ENCODE measurements around the gene DHCR7.
A peak's percentile ranks its signal among the peaks of the same experiment; 100 is the strongest.

DHCR7 gene

DNA sequence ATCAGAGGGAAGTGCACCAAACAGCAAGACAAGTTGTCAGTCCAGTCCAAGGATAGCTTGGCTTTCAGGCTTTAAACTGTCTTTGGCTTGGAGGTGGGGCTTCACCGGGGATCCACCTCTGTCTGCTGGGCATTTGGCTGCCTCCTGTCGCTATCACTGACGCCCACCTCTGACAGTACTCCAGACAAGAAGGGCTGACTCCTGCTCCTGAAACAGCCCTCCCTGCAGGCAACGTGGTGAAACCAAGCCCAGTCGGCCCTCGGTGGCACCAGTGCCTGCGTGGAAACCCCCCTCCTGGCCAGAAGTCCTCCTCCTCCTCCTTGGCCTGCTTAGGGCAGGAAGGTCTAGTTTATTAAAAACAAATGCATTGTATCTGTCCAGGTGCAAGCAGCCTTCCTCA lies 16.9 kb downstream of the DHCR7 start:
- Histone ChIP-seq H2BK12ac (ENCODE audit: low read length) (no peak overlapping the region), H3K36me3 (ENCODE audit: control insufficient read depth in 1 of 2, insufficient read depth in 2 of 2, low read length in 2 of 2) (peaks cover 18 to 19% of the 10 kb centered on the region in 2 experiments), H3K4me2 (ENCODE audit: low read length) (no peak overlapping the region), H3K4me3 (ENCODE audit: low read depth, low read length) (no peak overlapping the region), H3K79me2 (ENCODE audit: control insufficient read depth, insufficient read depth, low read length, poor library complexity) (no peaks in the 10 kb centered on the region), H3K27me3 (ENCODE audit: insufficient read depth, low read length) (no peaks in the 10 kb centered on the region), H3K79me1 (ENCODE audit: low read length) (no peaks in the 10 kb centered on the region), H3K9ac (ENCODE audit: low read length) (no peak overlapping the region), H3K14ac (ENCODE audit: low read length) (no peak overlapping the region), H3K23ac (ENCODE audit: low read length) (no peak overlapping the region), H3K4ac (ENCODE audit: low read depth, low read length) (no peak overlapping the region), H2AK5ac (ENCODE audit: low read length) (no peak overlapping the region), H4K91ac (ENCODE audit: low read depth, low read length) (no peak overlapping the region), H2BK5ac (ENCODE audit: low read depth, low read length, poor library complexity) (no peak overlapping the region), H3K18ac (ENCODE audit: low read length) (no peak overlapping the region), H3K27ac (ENCODE audit: low read depth, low read length) (no peak overlapping the region), H4K8ac (ENCODE audit: low read depth, low read length) (no peak overlapping the region), H2BK120ac (ENCODE audit: insufficient read depth, low read length, poor library complexity) (no peak overlapping the region), H3K4me1 (ENCODE audit: control insufficient read depth in 1 of 2, insufficient read depth in 2 of 2, low read length in 2 of 2) (peaks cover 2% of the 10 kb centered on the region in 2 experiments), H3K9me3 (ENCODE audit: insufficient read depth, low read depth, low read length) (peaks cover 3% of the 10 kb centered on the region), H2AFZ (ENCODE audit: insufficient read depth, low read length, poor library complexity) (no peak overlapping the region), H4K12ac (ENCODE audit: low read depth, low read length) (no peak overlapping the region)
- no CpG with 5 or more reads among the region's 7 CpGs for WGBS (ENCODE audit: extremely low coverage, insufficient coverage, insufficient read length)
- DNase-seq, result peak in 1 of 2 donors; percentile 39

DNA sequence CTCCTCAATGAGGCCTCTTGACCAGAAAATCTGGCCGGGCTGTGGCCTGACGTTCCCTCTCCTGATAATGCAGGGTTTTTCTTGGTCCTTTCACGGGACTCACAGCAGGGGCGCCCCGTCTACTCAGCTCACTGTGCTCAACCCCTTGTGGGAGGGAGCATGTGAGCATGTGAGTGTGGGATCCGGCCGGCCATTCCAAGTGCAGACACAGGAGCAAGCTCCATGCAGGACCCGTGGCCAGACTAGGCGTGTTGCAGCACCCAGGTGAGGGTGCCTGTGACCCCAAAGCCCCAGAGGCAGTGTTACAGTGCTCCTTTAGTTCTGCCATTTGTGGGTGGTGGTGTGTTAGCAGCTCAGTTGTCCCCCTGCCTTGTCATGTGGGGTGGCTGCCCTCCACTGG lies 18.0 kb downstream of the DHCR7 start:
- H3K4me3 ChIP-seq (ENCODE audit: low read depth, low read length), result no peak overlapping the region
- H2BK12ac ChIP-seq (ENCODE audit: low read length), result no peak overlapping the region
- H3K79me1 ChIP-seq (ENCODE audit: low read length), result no peaks in the 10 kb centered on the region
- no peak overlapping the region for H2BK5ac ChIP-seq (ENCODE audit: low read depth, low read length, poor library complexity)
- peaks cover 2% of the 10 kb centered on the region in 2 experiments for H3K4me1 ChIP-seq (ENCODE audit: control insufficient read depth in 1 of 2, insufficient read depth in 2 of 2, low read length in 2 of 2)
- H3K27ac ChIP-seq (ENCODE audit: low read depth, low read length), result no peak overlapping the region
- no peak overlapping the region for H2AK5ac ChIP-seq (ENCODE audit: low read length)
- WGBS (ENCODE audit: extremely low coverage, insufficient coverage, insufficient read length), result no CpG with 5 or more reads among the region's 9 CpGs
- H2BK120ac ChIP-seq (ENCODE audit: insufficient read depth, low read length, poor library complexity), result no peak overlapping the region
- no peak overlapping the region for H3K14ac ChIP-seq (ENCODE audit: low read length)
- peaks cover 9 to 12% of the 10 kb centered on the region in 2 experiments for H3K36me3 ChIP-seq (ENCODE audit: control insufficient read depth in 1 of 2, insufficient read depth in 2 of 2, low read length in 2 of 2)
- no peak overlapping the region for H4K8ac ChIP-seq (ENCODE audit: low read depth, low read length)
- H2AFZ ChIP-seq (ENCODE audit: insufficient read depth, low read length, poor library complexity), result no peak overlapping the region
- no peak overlapping the region for H3K4me2 ChIP-seq (ENCODE audit: low read length)
- no peak overlapping the region for H4K12ac ChIP-seq (ENCODE audit: low read depth, low read length)
- H3K27me3 ChIP-seq (ENCODE audit: insufficient read depth, low read length), result no peaks in the 10 kb centered on the region
- no peak overlapping the region for H3K9ac ChIP-seq (ENCODE audit: low read length)
- DNase-seq, result no peak
- H3K4ac ChIP-seq (ENCODE audit: low read depth, low read length), result no peak overlapping the region
- H3K9me3 ChIP-seq (ENCODE audit: insufficient read depth, low read depth, low read length), result peaks cover 3% of the 10 kb centered on the region
- no peaks in the 10 kb centered on the region for H3K79me2 ChIP-seq (ENCODE audit: control insufficient read depth, insufficient read depth, low read length, poor library complexity)
- H3K23ac ChIP-seq (ENCODE audit: low read length), result no peak overlapping the region
- no peak overlapping the region for H4K91ac ChIP-seq (ENCODE audit: low read depth, low read length)
- H3K18ac ChIP-seq (ENCODE audit: low read length), result no peak overlapping the region

DNA sequence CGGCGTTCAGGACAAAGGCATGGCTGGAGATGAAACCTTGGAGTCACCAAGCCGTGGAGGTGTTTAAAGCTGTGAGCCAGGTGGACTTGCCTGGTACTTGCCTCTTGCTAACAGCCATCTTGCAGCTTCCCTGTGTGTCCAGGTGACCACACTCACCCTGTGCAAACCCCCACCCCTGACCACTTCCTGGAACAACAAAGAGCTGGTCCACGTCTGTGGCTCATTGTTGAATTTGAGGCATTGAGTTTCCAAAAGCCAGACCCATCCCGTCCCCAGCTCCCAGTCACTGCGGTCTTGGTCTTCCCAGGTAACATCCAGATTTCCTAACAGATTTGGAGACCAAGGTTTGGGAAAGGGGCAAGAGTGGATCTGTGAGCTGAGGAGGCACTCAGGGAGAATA lies 18.5 kb downstream of the DHCR7 start:
- no peak for DNase-seq
- Histone ChIP-seq H3K9ac (ENCODE audit: low read length) (peak overlapping the region; percentile 5), H2BK5ac (ENCODE audit: low read depth, low read length, poor library complexity) (no peak overlapping the region), H3K14ac (ENCODE audit: low read length) (no peak overlapping the region), H3K4me1 (ENCODE audit: control insufficient read depth in 1 of 2, insufficient read depth in 2 of 2, low read length in 2 of 2) (peaks cover 2% of the 10 kb centered on the region in 2 experiments), H2AFZ (ENCODE audit: insufficient read depth, low read length, poor library complexity) (no peak overlapping the region), H3K23ac (ENCODE audit: low read length) (no peak overlapping the region), H3K79me1 (ENCODE audit: low read length) (no peaks in the 10 kb centered on the region), H3K4me2 (ENCODE audit: low read length) (no peak overlapping the region), H2BK12ac (ENCODE audit: low read length) (no peak overlapping the region), H2BK120ac (ENCODE audit: insufficient read depth, low read length, poor library complexity) (no peak overlapping the region), H3K27ac (ENCODE audit: low read depth, low read length) (no peak overlapping the region), H3K18ac (ENCODE audit: low read length) (no peak overlapping the region), H3K9me3 (ENCODE audit: insufficient read depth, low read depth, low read length) (peaks cover 3% of the 10 kb centered on the region), H4K91ac (ENCODE audit: low read depth, low read length) (no peak overlapping the region), H3K4ac (ENCODE audit: low read depth, low read length) (no peak overlapping the region), H4K8ac (ENCODE audit: low read depth, low read length) (no peak overlapping the region), H4K12ac (ENCODE audit: low read depth, low read length) (no peak overlapping the region), H2AK5ac (ENCODE audit: low read length) (no peak overlapping the region), H3K79me2 (ENCODE audit: control insufficient read depth, insufficient read depth, low read length, poor library complexity) (no peaks in the 10 kb centered on the region), H3K27me3 (ENCODE audit: insufficient read depth, low read length) (no peaks in the 10 kb centered on the region), H3K4me3 (ENCODE audit: low read depth, low read length) (no peak overlapping the region), H3K36me3 (ENCODE audit: control insufficient read depth in 1 of 2, insufficient read depth in 2 of 2, low read length in 2 of 2) (peaks cover 4 to 7% of the 10 kb centered on the region in 2 experiments)
- WGBS (ENCODE audit: extremely low coverage, insufficient coverage, insufficient read length), result no CpG with 5 or more reads among the region's 6 CpGs

DNA sequence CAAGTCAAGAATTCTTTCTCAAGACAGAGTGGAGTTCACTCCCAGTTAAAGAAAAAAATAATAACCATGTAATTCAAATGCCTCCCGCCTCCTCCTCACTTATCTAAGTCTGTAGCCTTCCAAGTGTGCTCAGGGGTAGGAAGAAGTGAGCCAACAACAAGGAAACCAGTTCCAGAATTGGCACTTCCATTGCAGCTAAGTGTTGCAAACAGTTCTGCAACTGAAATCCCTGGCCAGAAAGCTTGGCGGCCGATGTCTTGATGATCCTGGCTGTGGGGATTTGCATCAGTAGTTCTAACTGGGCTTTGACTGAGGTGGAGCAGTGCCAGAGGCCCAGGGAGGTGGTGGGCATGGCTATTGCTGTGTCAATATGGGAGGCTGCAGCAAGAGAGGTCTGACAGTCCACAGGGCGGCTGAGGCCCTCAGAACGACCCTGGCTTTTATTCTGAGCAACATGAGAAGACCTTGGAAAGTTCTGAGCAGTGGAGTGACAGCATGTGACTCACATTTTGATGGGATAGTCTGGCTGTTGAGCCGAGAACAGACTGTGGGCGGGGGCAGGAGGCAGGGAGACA lies 19.2 kb downstream of the DHCR7 start:
- Histone ChIP-seq H2AFZ (ENCODE audit: insufficient read depth, low read length, poor library complexity) (no peak overlapping the region), H3K9me3 (ENCODE audit: insufficient read depth, low read depth, low read length) (peaks cover 3% of the 10 kb centered on the region), H3K4me1 (ENCODE audit: control insufficient read depth in 1 of 2, insufficient read depth in 2 of 2, low read length in 2 of 2) (peaks cover 2% of the 10 kb centered on the region in 2 experiments), H3K27me3 (ENCODE audit: insufficient read depth, low read length) (no peaks in the 10 kb centered on the region), H3K4ac (ENCODE audit: low read depth, low read length) (no peak overlapping the region), H3K18ac (ENCODE audit: low read length) (no peak overlapping the region), H3K4me3 (ENCODE audit: low read depth, low read length) (no peak overlapping the region), H2BK120ac (ENCODE audit: insufficient read depth, low read length, poor library complexity) (no peak overlapping the region), H2AK5ac (ENCODE audit: low read length) (no peak overlapping the region), H2BK12ac (ENCODE audit: low read length) (no peak overlapping the region), H3K36me3 (ENCODE audit: control insufficient read depth in 1 of 2, insufficient read depth in 2 of 2, low read length in 2 of 2) (peaks cover 0 to 3% of the 10 kb centered on the region in 2 experiments), H3K27ac (ENCODE audit: low read depth, low read length) (no peak overlapping the region), H4K91ac (ENCODE audit: low read depth, low read length) (no peak overlapping the region), H4K8ac (ENCODE audit: low read depth, low read length) (no peak overlapping the region), H3K79me2 (ENCODE audit: control insufficient read depth, insufficient read depth, low read length, poor library complexity) (no peaks in the 10 kb centered on the region), H3K79me1 (ENCODE audit: low read length) (no peaks in the 10 kb centered on the region), H3K9ac (ENCODE audit: low read length) (no peak overlapping the region), H3K23ac (ENCODE audit: low read length) (no peak overlapping the region), H3K4me2 (ENCODE audit: low read length) (no peak overlapping the region), H3K14ac (ENCODE audit: low read length) (no peak overlapping the region), H2BK5ac (ENCODE audit: low read depth, low read length, poor library complexity) (no peak overlapping the region), H4K12ac (ENCODE audit: low read depth, low read length) (no peak overlapping the region)
- no CpG with 5 or more reads among the region's 7 CpGs for WGBS (ENCODE audit: extremely low coverage, insufficient coverage, insufficient read length)
- no peak for DNase-seq
